ENCODE results near the gene SERGEF.

DNA sequence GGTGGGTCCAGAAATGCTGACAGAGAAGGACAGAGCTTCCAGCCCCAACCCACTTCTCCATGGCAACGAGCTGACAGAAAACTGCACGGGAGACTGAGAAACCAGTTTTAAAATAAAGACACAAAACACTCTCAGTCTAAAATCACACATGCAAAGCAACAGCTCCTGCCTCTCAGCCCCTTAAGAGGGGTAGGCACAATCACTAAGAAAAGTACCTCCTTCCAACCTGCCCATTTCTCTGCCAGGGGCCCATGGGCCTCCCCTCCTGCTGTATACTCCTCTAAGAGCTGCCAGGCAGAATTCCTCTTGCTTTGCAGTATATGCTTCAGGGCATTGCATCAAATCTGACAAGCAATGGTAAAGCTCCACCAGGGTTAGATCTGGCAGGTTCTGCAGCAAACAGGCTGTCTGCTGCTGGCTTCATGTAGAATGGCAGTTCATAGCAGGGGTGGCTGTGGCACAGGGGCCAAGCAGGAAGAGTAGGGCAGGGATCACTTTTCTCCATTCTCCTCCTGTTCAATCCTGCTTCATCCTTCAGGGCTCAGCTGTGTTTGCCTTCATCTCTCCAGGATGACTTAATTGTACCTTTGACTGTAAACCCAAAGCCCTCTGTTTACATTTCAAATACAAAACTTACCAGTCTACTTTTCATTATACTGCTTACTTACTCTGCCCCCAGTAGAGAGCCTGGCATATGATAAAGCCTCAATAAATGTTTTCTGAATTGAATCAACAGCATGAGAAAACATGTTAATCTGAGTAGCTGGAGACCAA lies 200.6 kb downstream of the SERGEF start:
- no peak for TF ChIP-seq POLR2A (IDR thresholded peaks at IDR 0.05)
- TF ChIP-seq, protein P1, sequence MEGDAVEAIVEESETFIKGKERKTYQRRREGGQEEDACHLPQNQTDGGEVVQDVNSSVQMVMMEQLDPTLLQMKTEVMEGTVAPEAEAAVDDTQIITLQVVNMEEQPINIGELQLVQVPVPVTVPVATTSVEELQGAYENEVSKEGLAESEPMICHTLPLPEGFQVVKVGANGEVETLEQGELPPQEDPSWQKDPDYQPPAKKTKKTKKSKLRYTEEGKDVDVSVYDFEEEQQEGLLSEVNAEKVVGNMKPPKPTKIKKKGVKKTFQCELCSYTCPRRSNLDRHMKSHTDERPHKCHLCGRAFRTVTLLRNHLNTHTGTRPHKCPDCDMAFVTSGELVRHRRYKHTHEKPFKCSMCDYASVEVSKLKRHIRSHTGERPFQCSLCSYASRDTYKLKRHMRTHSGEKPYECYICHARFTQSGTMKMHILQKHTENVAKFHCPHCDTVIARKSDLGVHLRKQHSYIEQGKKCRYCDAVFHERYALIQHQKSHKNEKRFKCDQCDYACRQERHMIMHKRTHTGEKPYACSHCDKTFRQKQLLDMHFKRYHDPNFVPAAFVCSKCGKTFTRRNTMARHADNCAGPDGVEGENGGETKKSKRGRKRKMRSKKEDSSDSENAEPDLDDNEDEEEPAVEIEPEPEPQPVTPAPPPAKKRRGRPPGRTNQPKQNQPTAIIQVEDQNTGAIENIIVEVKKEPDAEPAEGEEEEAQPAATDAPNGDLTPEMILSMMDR (IDR thresholded peaks at IDR 0.05): no peak
